ENCODE results near the gene HEMGN. TPM values are rescaled to one million over a fixed set of nuclear protein-coding genes. Genes with fewer than 3 reads are reported as not detected.

Gene HEMGN
- total and polyA plus RNA-seq, 2 of the 13 experiments (the other 11 are each of a cell fraction or from before 2014, with no cell fraction given): not detected

- TF ChIP-seq ZNF646 (CRISPR knock-in tag; IDR thresholded peaks at IDR 0.05) (no peak), ETV5 (CRISPR knock-in tag; IDR thresholded peaks at IDR 0.05; ENCODE audit: borderline replicate concordance) (no peak; the same call in none of the 2 replicates), ZNF256 (CRISPR knock-in tag; conservative IDR thresholded peaks at IDR 0.05) (peak; percentile 44), PHF21A (CRISPR knock-in tag; IDR thresholded peaks at IDR 0.05) (peak; percentile 87), SOX5 (CRISPR knock-in tag; IDR thresholded peaks at IDR 0.05; ENCODE audit: borderline replicate concordance) (peak; percentile 67), ZNF780A (CRISPR knock-in tag; IDR thresholded peaks at IDR 0.05) (no peak; the same call in 1 of the 2 replicates), TAF15 (IDR thresholded peaks at IDR 0.05; ENCODE audit: low read depth, low read length, poor library complexity, severe bottlenecking) (peak; percentile 27), ZNF614 (CRISPR knock-in tag; IDR thresholded peaks at IDR 0.05; ENCODE audit: borderline replicate concordance) (peak; percentile 86; the same call in 1 of the 2 replicates), RARA (CRISPR knock-in tag; IDR thresholded peaks at IDR 0.05) (peak; percentile 59), ZBTB26 (CRISPR knock-in tag; IDR thresholded peaks at IDR 0.05; ENCODE audit: borderline replicate concordance) (peak; percentile 83), U2AF1 (optimal IDR thresholded peaks at IDR 0.05; ENCODE audit: low read depth, low read length) (no peak), ZFP36L1 (CRISPR knock-in tag; IDR thresholded peaks at IDR 0.05) (no peak), TFE3 (CRISPR knock-in tag; IDR thresholded peaks at IDR 0.05) (peak; percentile 95)
- TF ChIP-seq, protein P1, sequence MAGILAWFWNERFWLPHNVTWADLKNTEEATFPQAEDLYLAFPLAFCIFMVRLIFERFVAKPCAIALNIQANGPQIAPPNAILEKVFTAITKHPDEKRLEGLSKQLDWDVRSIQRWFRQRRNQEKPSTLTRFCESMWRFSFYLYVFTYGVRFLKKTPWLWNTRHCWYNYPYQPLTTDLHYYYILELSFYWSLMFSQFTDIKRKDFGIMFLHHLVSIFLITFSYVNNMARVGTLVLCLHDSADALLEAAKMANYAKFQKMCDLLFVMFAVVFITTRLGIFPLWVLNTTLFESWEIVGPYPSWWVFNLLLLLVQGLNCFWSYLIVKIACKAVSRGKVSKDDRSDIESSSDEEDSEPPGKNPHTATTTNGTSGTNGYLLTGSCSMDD (CRISPR knock-in tag; IDR thresholded peaks at IDR 0.05): no peak
- TF ChIP-seq, protein P2, sequence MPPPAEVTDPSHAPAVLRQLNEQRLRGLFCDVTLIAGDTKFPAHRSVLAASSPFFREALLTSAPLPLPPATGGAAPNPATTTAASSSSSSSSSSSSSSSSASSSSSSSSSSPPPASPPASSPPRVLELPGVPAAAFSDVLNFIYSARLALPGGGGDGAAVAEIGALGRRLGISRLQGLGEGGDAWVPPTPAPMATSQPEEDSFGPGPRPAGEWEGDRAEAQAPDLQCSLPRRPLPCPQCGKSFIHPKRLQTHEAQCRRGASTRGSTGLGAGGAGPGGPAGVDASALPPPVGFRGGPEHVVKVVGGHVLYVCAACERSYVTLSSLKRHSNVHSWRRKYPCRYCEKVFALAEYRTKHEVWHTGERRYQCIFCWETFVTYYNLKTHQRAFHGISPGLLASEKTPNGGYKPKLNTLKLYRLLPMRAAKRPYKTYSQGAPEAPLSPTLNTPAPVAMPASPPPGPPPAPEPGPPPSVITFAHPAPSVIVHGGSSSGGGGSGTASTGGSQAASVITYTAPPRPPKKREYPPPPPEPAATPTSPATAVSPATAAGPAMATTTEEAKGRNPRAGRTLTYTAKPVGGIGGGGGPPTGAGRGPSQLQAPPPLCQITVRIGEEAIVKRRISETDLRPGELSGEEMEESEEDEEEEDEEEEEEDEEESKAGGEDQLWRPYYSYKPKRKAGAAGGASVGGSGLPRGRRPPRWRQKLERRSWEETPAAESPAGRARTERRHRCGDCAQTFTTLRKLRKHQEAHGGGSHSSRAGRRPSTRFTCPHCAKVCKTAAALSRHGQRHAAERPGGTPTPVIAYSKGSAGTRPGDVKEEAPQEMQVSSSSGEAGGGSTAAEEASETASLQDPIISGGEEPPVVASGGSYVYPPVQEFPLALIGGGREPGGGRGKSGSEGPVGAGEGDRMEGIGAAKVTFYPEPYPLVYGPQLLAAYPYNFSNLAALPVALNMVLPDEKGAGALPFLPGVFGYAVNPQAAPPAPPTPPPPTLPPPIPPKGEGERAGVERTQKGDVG (CRISPR knock-in tag; IDR thresholded peaks at IDR 0.05; ENCODE audit: borderline replicate concordance): peak; percentile 60; the same call in 1 of the 2 replicates
Measured at GRCh38 chr9:97921959-97922724, 15.8 kb downstream of the HEMGN start, which contains the start of gene TRMO (continued).
